HFF-Myc (cell line): ENCODE results near the gene COL19A1.

Experiments
- DNase-seq: peaks from one replicate; pipeline ENCODE4 v3.0.0-alpha.2; 2011; ENCODE audit warnings: low read depth; ENCODE audit errors: extremely low read depth
- H3K4me3 ChIP-seq: replicated peaks from 2 replicates; pipeline ENCODE4 v1.5.1; 2011; ENCODE audit warnings: low read depth, mild to moderate bottlenecking, control low read depth, low read length
- CTCF ChIP-seq: IDR thresholded peaks from 2 replicates; pipeline ENCODE4 v1.5.1; 2012; ENCODE audit warnings: mild to moderate bottlenecking, low read depth, low read length, control low read depth; ENCODE audit errors: missing control alignments

Gene COL19A1

DNA sequence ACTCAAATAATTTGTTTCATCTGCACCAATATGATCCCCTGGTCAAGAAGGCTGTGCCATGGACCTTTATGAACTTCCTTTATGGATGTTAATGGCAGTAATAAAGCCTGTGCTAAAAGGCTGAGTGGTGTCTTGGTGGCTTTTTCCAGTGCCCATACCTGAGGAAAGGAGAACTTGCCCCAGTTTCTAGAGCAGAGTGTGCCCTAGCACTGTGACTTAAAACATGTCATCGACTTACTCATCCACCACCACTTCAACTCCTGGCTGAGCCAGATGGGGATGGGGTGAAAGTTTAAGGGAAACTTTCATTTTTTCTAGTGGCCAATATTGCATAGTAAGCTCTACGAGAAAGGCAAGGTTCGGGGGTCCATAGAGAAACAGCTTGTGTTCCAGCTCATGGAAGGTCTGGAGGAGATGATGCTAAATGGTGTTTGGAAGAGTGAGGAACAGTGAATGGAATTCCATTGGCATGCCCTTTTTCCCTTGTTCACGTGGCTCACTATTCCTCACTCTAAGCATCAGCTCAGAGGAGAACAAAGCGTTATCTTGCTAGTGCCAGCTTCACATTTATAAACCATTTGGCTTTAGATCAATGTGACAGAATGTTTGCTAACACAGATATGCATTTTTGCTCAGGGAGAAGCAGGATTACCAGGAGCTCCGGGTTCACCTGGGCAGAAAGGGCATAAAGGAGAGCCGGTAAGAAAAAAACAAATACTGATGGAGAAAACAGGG is 71.2 kb downstream of the COL19A1 start:
- DNase-seq: no peak
- TF ChIP-seq CTCF: no peak
- no peak overlapping the region for H3K4me3 ChIP-seq

GRCh38 chr6:69942485-69942884 is 76.1 kb downstream of the COL19A1 start:
- no peak overlapping the region for H3K4me3 ChIP-seq
- no peak for TF ChIP-seq CTCF
- no peak for DNase-seq

DNA sequence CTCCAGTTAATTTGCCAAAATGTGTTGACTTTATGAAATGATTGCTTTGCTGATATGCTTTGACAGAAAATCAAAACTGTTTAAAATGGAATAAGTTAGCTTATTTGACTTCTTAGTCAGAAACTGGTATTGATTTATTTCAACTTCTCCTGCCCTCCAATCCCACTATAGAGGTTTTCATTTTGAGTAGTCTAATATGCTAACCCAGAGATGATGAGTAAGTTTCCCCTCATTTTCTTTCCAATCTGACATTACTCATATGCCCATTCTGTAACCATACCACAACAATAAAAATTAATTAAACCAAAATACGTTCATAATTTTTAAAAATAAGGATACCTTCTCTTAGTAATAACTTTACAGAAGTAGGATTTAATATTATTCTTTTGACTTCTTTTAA is 78.8 kb downstream of the COL19A1 start:
- no peak for DNase-seq
- no peak overlapping the region for H3K4me3 ChIP-seq
- no peak for TF ChIP-seq CTCF

- no peak for DNase-seq
- TF ChIP-seq CTCF: no peak
Observed at GRCh38 chr6:69948479-69949114, 82.2 kb downstream of the COL19A1 start.

DNA sequence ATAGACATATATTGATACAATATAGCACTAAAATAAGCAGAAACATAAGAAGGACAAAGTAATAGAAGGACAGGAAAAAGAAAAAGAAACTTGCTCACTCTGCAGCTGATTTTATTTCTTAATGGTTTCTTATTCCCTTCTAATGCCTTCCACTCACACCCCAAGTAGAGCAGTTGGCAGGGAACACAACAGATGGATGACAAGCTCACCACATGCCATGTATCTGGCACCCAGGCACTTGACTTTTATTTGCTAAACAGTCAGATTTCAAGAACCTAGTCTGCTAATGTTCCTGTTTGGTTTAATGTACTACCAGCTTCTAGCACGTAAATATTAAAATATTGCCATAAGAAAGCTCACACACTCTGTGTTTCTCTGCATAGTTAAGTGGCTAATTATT is 87.1 kb downstream of the COL19A1 start:
- DNase-seq: no peak
- no peak overlapping the region for H3K4me3 ChIP-seq
- no peak for TF ChIP-seq CTCF

More at GRCh38 chr6:69948479-69949114, 82.2 kb downstream of the COL19A1 start:
- H3K4me3 ChIP-seq: no peak overlapping the region

GRCh38 chr6:69954733-69955132 is 88.4 kb downstream of the COL19A1 start:
- no peak for TF ChIP-seq CTCF
- no peak overlapping the region for H3K4me3 ChIP-seq
- no peak for DNase-seq

GRCh38 chr6:69957985-69958559 is 91.7 kb downstream of the COL19A1 start:
- no peak for TF ChIP-seq CTCF
- DNase-seq: no peak
- no peak overlapping the region for H3K4me3 ChIP-seq
